Frontal cortex (tissue), 4 donors: ENCODE measurements around the gene AP1G2. TPM values are rescaled to one million over a fixed set of nuclear protein-coding genes. Genes with fewer than 3 reads are reported as not detected.

ENCODE experiments used
- DNase-seq, 2 donors: peaks; one replicate each; pipeline ENCODE4 v3.0.0; 2012; ENCODE audit warnings: low spot score in 2 of 2
- FAIRE-seq: peaks from 2 replicates; lab custom pipeline; 2012; peaks lifted over from hg19 to GRCh38; lab: Jason Lieb, UNC
- total RNA-seq: library from RNA; depleted of rRNA; stranded (reverse); fragments of >200 nt; gene quantifications from one replicate; pipeline ENCODE4 v1.2.3, GENCODE V29; 2014
- donor health status: control.
- donor health status: control.
- donor health status: control.

AP1G2 gene
- total RNA-seq, 1 donor from 2014 or later, result 12.6 TPM

GRCh38 chr14:23573384-23574015 is 5.9 kb upstream of the AP1G2 start:
- DNase-seq, result no peak
- FAIRE-seq, result no peak

GRCh38 chr14:23572836-23573235 is 5.2 kb upstream of the AP1G2 start:
- no peak for FAIRE-seq
- no peak for DNase-seq

- FAIRE-seq (no peak), DNase-seq (no peak)
Observed at GRCh38 chr14:23572524-23572828, 4.9 kb upstream of the AP1G2 start.

GRCh38 chr14:23571701-23572523 is 4.3 kb upstream of the AP1G2 start:
- FAIRE-seq (no peak), DNase-seq (no peak)

GRCh38 chr14:23570806-23571483 is 3.4 kb upstream of the AP1G2 start:
- no peak for DNase-seq

GRCh38 chr14:23569443-23570151 is 2.0 kb upstream of the AP1G2 start:
- FAIRE-seq (no peak), DNase-seq (peak in 1 of 2 donors; percentile 56)

More at GRCh38 chr14:23570806-23571483, 3.4 kb upstream of the AP1G2 start:
- FAIRE-seq, result no peak

GRCh38 chr14:23568600-23569331 is 1.2 kb upstream of the AP1G2 start:
- DNase-seq (no peak), FAIRE-seq (no peak)

GRCh38 chr14:23568021-23568599 is 519 bp upstream of the AP1G2 start:
- FAIRE-seq (no peak), DNase-seq (no peak)

- DNase-seq (no peak), FAIRE-seq (no peak)
Observed at GRCh38 chr14:23566778-23567185, 809 bp downstream of the AP1G2 start.

GRCh38 chr14:23566112-23566777 is 1.3 kb downstream of the AP1G2 start:
- FAIRE-seq (no peak), DNase-seq (no peak)

- no peak for FAIRE-seq
Observed at GRCh38 chr14:23565626-23566025, 2.0 kb downstream of the AP1G2 start.

GRCh38 chr14:23564876-23565275 is 2.7 kb downstream of the AP1G2 start:
- FAIRE-seq, result no peak
- no peak for DNase-seq

More at GRCh38 chr14:23565626-23566025, 2.0 kb downstream of the AP1G2 start:
- DNase-seq, result no peak

GRCh38 chr14:23564181-23564812 is 3.3 kb downstream of the AP1G2 start:
- DNase-seq, result no peak
- FAIRE-seq, result no peak

- FAIRE-seq (no peak), DNase-seq (no peak)
Observed at GRCh38 chr14:23563473-23564180, 4.0 kb downstream of the AP1G2 start.

- no peak for FAIRE-seq
- peak in 1 of 2 donors; percentile 64 for DNase-seq
Observed at GRCh38 chr14:23562822-23563472, 4.6 kb downstream of the AP1G2 start.

GRCh38 chr14:23561873-23562821 is 5.4 kb downstream of the AP1G2 start:
- no peak for FAIRE-seq
- no peak for DNase-seq
